Measurements from ENCODE around the gene EZH2.

Gene EZH2

DNA sequence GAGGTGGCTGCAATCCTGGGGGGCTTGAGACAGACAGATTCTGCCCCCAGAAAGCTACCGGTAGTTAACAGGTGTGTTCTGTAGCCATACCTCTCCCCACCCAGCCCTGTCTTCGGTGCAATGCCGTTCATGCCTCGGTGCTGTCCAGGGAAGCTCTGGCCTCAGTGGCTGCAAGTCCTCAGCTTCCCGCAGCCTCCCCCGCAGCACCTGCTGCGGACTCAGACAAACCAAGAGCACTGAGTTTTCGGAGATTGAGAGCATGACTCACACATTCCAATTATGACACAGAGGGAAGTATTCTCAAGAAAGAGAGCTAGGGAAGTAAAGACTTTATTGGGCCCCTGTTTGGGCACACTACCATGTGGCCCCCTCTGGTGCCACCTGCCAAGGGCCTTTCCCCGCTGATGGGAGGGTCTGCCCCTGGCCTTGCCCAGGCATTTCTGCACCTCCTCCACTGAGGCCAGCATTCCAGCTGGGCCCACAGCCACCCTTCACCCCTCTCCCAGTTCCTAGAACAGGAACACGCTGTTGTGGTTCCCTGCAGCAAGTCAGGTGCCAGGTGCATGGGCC is 30.2 kb upstream of the EZH2 start:
- H3K4me3 ChIP-seq (replicated peaks; ENCODE audit: low read depth, low read length), result no peak overlapping the region
- TF ChIP-seq, protein P1, sequence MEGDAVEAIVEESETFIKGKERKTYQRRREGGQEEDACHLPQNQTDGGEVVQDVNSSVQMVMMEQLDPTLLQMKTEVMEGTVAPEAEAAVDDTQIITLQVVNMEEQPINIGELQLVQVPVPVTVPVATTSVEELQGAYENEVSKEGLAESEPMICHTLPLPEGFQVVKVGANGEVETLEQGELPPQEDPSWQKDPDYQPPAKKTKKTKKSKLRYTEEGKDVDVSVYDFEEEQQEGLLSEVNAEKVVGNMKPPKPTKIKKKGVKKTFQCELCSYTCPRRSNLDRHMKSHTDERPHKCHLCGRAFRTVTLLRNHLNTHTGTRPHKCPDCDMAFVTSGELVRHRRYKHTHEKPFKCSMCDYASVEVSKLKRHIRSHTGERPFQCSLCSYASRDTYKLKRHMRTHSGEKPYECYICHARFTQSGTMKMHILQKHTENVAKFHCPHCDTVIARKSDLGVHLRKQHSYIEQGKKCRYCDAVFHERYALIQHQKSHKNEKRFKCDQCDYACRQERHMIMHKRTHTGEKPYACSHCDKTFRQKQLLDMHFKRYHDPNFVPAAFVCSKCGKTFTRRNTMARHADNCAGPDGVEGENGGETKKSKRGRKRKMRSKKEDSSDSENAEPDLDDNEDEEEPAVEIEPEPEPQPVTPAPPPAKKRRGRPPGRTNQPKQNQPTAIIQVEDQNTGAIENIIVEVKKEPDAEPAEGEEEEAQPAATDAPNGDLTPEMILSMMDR (IDR thresholded peaks at IDR 0.05; ENCODE audit: low read depth, low read length, missing control alignments), result no peak
- DNase-seq (ENCODE audit: extremely low read depth, low read depth), result no peak

GRCh38 chr7:148912758-148913541 is 28.9 kb upstream of the EZH2 start:
- TF ChIP-seq, protein P1 (IDR thresholded peaks at IDR 0.05; ENCODE audit: low read depth, low read length, missing control alignments), result no peak
- no peak for DNase-seq (ENCODE audit: extremely low read depth, low read depth)
- no peak overlapping the region for H3K4me3 ChIP-seq (replicated peaks; ENCODE audit: low read depth, low read length)

GRCh38 chr7:148912151-148912550 is 28.1 kb upstream of the EZH2 start:
- DNase-seq (ENCODE audit: extremely low read depth, low read depth), result no peak
- TF ChIP-seq, protein P1 (IDR thresholded peaks at IDR 0.05; ENCODE audit: low read depth, low read length, missing control alignments), result no peak

GRCh38 chr7:148911626-148912025 is 27.5 kb upstream of the EZH2 start:
- TF ChIP-seq, protein P1 (IDR thresholded peaks at IDR 0.05; ENCODE audit: low read depth, low read length, missing control alignments), result no peak
- no peak for DNase-seq (ENCODE audit: extremely low read depth, low read depth)
- no peak overlapping the region for H3K4me3 ChIP-seq (replicated peaks; ENCODE audit: low read depth, low read length)

More at GRCh38 chr7:148912151-148912550, 28.1 kb upstream of the EZH2 start:
- H3K4me3 ChIP-seq (replicated peaks; ENCODE audit: low read depth, low read length), result no peak overlapping the region

DNA sequence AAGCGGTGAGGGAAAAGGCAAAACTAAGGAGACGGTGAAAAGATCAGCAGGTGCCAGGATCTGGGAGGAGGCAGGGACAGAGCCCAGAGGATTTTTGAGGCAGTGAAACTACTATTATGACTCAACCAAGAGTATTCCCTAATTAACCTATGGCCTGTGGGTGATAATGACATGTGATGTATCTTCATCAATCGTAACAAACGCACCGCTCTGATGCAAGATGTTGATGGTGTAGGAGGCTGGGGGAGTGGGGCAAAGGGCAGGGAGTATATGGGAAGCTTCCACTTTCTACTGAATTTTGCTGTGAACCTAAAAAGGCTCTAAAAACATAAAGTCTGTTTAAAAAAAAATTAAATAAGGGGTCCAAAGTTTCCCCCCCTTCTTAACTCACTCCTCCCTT is 25.5 kb upstream of the EZH2 start:
- TF ChIP-seq, protein P1 (IDR thresholded peaks at IDR 0.05; ENCODE audit: low read depth, low read length, missing control alignments), result no peak
- DNase-seq (ENCODE audit: extremely low read depth, low read depth), result no peak
- no peak overlapping the region for H3K4me3 ChIP-seq (replicated peaks; ENCODE audit: low read depth, low read length)

DNA sequence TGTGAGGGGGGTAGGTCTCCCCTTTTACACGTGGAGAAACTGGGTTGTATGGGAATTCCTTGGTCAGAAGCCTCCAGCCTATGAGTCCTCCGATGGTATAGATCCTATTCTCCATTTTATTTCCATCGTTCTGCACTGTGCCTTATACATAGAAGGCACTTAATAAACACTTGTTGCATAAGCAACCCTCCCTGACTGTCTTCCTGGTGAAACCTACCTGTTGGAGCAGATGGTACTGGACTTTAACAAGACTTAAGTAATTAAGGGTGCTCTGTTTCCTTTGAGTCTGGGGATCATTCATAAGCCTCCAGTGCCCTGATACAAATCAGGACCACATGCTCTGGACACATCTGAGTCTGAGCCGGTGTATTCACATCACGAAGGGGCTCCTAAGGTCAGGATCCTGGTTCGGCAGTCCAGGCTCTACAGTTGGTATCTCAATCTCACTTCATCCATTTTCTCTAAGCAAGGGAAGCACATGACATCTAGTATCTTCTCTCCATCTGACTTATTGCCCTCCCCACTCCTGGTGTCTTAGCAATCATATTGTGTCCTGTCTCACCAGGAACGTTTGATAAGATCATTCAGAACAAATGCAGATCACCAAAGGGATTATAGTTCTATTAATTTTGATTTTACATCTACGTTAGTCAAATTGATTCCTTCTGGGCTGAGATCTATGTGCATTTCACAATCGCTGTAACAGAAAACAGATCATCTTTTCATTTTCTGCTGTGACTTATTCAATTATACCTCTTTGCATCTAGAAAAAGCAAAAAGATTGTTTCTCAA is 22.8 kb upstream of the EZH2 start:
- TF ChIP-seq, protein P1 (IDR thresholded peaks at IDR 0.05; ENCODE audit: low read depth, low read length, missing control alignments), result no peak
- no peak for DNase-seq (ENCODE audit: extremely low read depth, low read depth)
- H3K4me3 ChIP-seq (replicated peaks; ENCODE audit: low read depth, low read length), result no peak overlapping the region

Measured in HFF-Myc (cell line).